Breast epithelium (tissue), 3 donors: ENCODE measurements around the gene ELMO1.

Source experiments
- CTCF ChIP-seq, 3 donors: fragments of 450-650 bp; IDR thresholded peaks; one replicate each; pipeline ENCODE4 v1.5.1; 2016 to 2017; ENCODE audit warnings: antibody characterized with exemption in 3 of 3, mild to moderate bottlenecking in 3 of 3, moderate library complexity in 3 of 3
- POLR2A ChIP-seq: fragments of 450-650 bp; IDR thresholded peaks from one replicate; pipeline ENCODE4 v1.6.1; 2016; ENCODE audit warnings: antibody characterized with exemption, mild to moderate bottlenecking, moderate library complexity
- POLR2AphosphoS5 ChIP-seq, 3 donors: sonication (generic); formaldehyde crosslinking; IDR thresholded peaks; one replicate each; pipeline ENCODE4 v1.6.1; 2017; ENCODE audit warnings: antibody characterized with exemption in 3 of 3

- TF ChIP-seq CTCF (IDR thresholded peaks at IDR 0.05) (no peak), POLR2AphosphoS5 (IDR thresholded peaks at IDR 0.05) (no peak), POLR2A (no peak)
Measured at GRCh38 chr7:36896418-36896817, 552.2 kb downstream of the ELMO1 start.
